GM18505 (cell line): Measurements from ENCODE around the gene PKP1.
"Not testable (repeated sequence)": the region's sequence is repeated elsewhere in the genome, so short reads cannot be mapped to it uniquely, and the experiment has no call there.

ENCODE experiments used
- ATAC-seq: cut with Tn5 transposase; IDR thresholded peaks from one replicate; pipeline ENCODE4 v1.9.1; 2021; ENCODE audit not compliant: unreplicated experiment
- POLR2A ChIP-seq: IDR thresholded peaks from 4 replicates; pipeline ENCODE4 v1.6.1; 2011; ENCODE audit warnings: borderline replicate concordance; ENCODE audit not compliant: insufficient read depth, insufficient read length; ENCODE audit errors: extremely low read depth

Gene PKP1

DNA sequence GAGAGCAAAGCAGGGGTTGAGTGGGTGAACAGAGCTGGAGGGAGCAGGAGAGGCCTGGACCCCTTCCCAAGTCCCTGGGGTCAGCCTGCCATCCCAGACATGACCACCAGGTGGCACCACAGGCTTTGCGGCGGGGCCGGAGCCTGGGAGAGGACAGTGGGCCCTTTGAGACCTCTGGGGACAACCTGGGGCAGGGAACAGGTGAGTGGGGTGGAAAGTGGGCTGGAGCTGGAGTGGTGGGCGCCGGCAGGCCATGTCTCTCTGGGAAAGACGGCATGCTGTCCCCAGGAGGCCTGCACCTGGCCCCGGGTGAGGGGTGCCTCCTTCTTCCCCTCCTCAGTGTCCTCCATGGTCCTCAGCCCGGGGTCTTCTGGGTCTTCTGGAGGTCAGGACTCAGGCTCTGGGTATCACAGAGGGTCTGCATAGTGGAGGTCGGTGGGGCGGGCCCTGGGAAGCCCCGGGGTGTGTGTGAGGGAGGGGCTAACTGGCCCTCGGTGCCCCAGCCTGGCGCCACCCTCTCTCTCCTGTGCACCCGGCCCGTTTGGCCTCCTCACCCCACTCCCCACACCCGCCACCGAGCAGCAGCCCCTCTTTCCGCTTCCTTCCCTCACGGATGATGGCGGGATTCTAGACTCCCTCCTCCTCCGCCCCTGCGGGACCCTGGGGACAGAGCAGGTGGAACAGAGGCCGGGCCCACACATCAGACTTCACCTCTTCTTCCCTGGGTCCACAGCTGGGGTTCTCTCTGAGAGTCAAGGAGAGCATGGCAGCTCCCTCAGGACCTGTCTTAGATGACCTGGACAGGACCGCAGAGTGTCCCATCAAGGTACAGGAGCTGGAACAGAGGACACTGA, 28.5 kb upstream of the PKP1 start:
- no peak for TF ChIP-seq POLR2A

DNA sequence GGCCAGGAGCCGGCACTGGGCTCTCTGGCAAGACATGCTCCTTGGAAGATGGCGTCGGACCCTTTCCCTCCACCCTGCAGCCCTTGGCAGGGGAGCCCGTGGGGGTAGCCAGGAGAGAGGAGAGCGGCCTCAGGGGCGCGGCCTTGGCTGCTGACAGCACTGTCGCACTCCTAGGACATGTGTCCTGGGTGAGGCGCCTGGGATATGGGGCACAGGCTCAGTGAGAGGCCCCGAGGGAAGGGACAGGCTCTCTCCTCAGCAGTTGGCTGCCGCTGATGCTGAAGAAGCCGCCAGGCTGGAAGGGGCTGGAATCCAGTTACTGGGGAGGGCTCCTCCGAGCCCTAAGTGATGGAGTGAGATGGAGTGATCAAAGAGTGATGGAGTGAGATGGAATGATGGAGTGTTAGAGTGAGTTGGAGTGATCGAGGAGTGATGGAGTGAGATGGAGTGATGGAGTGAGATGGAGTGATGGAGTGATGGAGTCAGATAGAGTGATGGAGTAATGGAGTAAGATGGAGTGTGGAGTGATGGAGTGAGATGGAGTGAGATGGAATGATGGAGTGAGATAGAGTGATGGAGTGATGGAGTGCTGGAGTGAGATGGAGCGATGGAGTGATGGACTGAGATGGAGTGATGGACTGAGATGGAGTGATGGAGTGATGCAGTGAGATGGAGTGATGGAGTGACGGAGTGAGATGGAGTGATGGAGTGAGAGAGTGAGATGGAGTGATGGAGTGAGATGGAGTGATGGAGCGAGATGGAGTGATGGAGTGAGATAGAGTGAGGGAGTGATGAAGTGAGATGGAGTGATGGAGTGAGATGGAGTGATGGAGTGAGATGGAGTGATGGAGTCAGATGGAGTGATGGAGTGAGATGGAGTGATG, 27.6 kb upstream of the PKP1 start:
- no peak for TF ChIP-seq POLR2A
- no peak for ATAC-seq

More for the DNA sequence above, 28.5 kb upstream of the PKP1 start:
- ATAC-seq = no peak

DNA sequence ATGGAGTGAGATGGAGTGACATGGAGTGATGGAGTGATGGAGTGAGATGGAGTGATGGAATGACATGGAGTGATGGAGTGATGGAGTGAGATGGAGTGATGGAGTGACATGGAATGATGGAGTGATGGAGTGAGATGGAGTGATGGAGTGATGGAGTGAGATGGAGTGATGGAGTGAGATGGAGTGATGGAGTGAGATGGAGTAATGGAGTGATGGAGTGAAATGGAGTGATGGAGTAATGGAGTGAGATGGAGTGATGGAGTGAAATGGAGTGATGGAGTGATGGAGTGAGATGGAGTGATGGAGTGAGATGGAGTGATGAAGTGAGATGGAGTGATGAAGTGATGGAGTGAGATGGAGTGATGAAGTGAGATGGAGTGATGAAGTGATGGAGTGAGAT, 25.2 kb upstream of the PKP1 start:
- not testable (repeated sequence) for ATAC-seq

DNA sequence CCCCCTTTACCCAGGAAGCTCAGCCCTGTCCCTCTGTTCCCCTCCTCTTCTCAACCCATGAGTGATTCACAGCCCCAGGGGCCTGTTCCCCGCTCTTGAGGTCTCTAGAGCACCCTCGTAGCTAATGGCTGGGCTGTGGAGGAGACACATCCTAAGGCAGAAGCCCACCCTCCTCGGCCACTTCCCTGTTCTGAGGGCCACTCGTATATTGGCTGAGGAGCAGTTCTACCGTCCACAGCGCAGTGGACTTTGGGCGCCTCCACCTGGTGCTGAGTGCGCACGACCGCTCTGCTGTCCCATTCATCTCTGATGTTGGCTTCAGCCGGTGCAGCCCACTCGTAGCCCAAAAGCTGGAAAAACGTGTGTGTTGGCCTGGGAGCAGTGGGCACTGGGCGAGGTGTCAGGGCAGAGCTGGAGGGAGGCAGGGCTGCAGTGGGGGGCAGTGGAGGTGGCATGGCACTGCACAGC, 24.5 kb upstream of the PKP1 start:
- ATAC-seq = no peak
- TF ChIP-seq POLR2A = no peak

- TF ChIP-seq POLR2A = no peak
- ATAC-seq = no peak
Observed at GRCh38 chr1:201259476-201260235, 23.6 kb upstream of the PKP1 start.

DNA sequence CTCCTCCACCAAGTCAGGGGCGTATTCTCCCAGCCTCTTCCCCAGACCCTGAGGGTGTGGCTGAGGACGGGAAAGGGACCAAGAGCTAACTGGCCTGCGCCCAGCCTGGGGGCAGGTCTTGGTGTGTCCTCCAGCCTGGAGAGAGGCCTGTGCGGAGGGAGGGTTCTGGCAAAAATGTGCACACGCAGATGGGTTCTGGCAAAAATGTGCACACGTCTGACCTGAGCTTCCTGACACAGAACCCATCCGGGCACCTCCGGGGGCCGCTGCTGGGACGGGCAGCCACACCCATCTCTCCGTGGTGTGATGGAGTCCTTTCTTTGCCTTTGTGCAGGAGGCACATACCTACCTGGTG, 23.1 kb upstream of the PKP1 start:
- no peak for ATAC-seq
- no peak for TF ChIP-seq POLR2A

GRCh38 chr1:201260648-201261311, 22.5 kb upstream of the PKP1 start:
- no peak for ATAC-seq
- TF ChIP-seq POLR2A = no peak

DNA sequence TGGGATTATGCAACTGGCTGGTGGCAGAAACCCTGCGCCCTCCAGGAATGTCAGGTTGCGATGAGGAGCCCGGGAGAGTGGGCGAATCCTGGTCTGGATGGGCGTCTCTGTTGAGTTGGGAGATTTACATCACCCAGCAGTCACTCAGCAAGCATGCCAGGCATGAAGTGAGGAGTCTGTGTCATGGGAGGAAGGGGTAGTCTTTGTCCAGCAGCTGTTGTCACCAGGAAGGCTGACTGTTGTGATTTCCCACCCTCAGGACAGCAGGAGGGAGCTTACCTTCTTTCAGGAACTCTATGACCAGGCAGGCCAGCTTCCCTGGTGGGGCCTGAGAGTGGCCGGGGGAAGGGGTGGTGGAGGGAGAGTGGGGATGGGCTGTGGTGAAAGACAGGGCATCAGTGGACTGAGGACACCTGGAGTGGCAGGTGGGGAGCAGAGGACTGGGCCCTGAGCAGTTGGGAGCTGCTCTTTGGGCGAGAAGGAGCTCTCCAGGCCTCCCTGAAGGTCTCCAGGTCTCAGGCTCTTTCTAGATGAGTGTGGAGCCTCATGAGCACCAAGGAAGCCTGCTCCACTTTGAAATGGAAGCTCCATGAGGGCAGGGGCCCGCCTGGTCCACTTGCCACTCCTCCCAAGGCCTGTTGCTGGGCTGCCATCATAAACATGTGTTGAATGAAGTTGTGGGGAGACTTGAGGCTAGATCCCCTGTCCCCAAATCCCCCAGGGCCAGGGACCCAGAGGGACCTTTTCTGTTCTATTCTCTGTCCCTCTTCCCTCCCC, 21.3 kb upstream of the PKP1 start:
- no peak for TF ChIP-seq POLR2A
- ATAC-seq = no peak

DNA sequence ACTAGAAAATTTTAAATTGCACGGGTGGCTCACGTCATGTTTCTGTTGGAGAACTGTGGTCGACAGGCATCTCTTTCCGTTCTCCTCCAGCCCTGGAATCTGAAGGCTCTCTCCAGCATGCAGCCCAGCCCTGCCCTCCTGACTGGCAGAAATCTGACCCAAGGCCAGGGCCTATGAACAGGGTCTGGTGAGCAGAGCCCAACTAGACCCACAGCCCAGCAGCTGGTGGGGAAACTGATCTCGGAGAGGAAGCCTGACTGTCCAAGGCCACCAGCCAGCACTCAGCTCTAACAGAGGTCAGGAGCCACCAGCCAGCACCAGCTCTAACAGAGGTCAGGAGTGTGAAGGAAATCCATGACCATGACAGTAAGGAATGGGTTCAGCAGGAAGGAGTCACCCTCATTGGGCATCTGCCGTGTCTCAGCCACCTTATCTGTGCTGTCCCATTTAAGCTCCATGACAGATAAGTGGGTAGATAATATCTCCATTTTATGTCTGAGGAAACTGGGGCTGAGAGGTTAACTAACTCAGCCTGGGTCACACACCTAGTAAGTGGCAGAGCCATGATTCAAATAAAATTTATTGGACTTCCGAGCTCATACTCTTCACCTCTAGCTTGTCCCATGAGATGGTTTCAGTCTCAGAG, 20.2 kb upstream of the PKP1 start:
- no peak for TF ChIP-seq POLR2A
- no peak for ATAC-seq

- ATAC-seq = no peak
- no peak for TF ChIP-seq POLR2A
Observed at GRCh38 chr1:201264072-201264471, 19.2 kb upstream of the PKP1 start.

GRCh38 chr1:201264554-201264953, 18.8 kb upstream of the PKP1 start:
- no peak for ATAC-seq
- no peak for TF ChIP-seq POLR2A

GRCh38 chr1:201265756-201266155, 17.6 kb upstream of the PKP1 start:
- ATAC-seq = no peak
- TF ChIP-seq POLR2A = no peak

DNA sequence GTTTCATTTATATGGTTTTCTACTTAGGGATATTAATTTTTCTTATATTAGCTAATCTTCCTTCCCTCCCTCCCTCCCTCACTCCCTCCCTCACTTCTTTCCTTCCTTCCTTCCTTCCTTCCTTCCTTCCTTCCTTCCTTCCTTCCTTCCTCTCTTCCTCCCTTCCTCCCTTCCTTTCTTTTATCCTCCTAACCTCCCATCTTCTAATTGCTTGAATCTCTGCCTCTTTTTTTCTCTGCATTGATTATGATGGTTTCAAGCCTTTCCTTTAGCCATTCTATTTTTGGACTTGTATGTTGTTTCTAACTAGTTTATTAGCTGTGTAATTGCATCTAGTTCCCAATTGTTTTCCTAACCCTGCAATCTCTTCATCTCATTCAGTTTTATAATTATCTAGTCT, 17.0 kb upstream of the PKP1 start:
- no peak for ATAC-seq
- TF ChIP-seq POLR2A = no peak
